HG02981 (cell line): Measurements from ENCODE around the gene IRF2.

Experiments
- ATAC-seq: cut with Tn5 transposase; IDR thresholded peaks from one replicate; pipeline ENCODE4 v1.9.1; 2021; ENCODE audit warnings: mild to moderate bottlenecking, moderate library complexity; ENCODE audit not compliant: unreplicated experiment

Gene IRF2

GRCh38 chr4:184410748-184411147, 63.6 kb downstream of the IRF2 start:
- ATAC-seq = no peak

GRCh38 chr4:184409911-184410692, 64.2 kb downstream of the IRF2 start:
- ATAC-seq = peak; percentile 49

GRCh38 chr4:184409502-184409901, 64.8 kb downstream of the IRF2 start:
- ATAC-seq = no peak

- ATAC-seq = no peak
Observed at GRCh38 chr4:184408684-184409081, 65.7 kb downstream of the IRF2 start.

GRCh38 chr4:184408021-184408683, 66.2 kb downstream of the IRF2 start:
- ATAC-seq = no peak

GRCh38 chr4:184406958-184407391, 67.4 kb downstream of the IRF2 start:
- no peak for ATAC-seq

GRCh38 chr4:184404047-184404446, 70.3 kb downstream of the IRF2 start:
- ATAC-seq = no peak

- ATAC-seq = no peak
Observed at GRCh38 chr4:184403384-184403781, 71.0 kb downstream of the IRF2 start.

- ATAC-seq = no peak
Observed at GRCh38 chr4:184402740-184403383, 71.5 kb downstream of the IRF2 start.

GRCh38 chr4:184402239-184402638, 72.1 kb downstream of the IRF2 start:
- ATAC-seq = no peak

GRCh38 chr4:184401397-184402171, 72.8 kb downstream of the IRF2 start:
- ATAC-seq = no peak

GRCh38 chr4:184400891-184401290, 73.5 kb downstream of the IRF2 start:
- no peak for ATAC-seq

- no peak for ATAC-seq
Observed at GRCh38 chr4:184400375-184400870, 73.9 kb downstream of the IRF2 start.

GRCh38 chr4:184399512-184399908, 74.8 kb downstream of the IRF2 start:
- ATAC-seq = no peak

GRCh38 chr4:184398741-184399511, 75.4 kb downstream of the IRF2 start:
- ATAC-seq = no peak

- no peak for ATAC-seq
Observed at GRCh38 chr4:184397516-184398163, 76.7 kb downstream of the IRF2 start.

- no peak for ATAC-seq
Observed at GRCh38 chr4:184396570-184397515, 77.5 kb downstream of the IRF2 start.

- peak; percentile 86 for ATAC-seq
Observed at GRCh38 chr4:184395971-184396391, 78.4 kb downstream of the IRF2 start.
